Endothelial cell of umbilical vein (primary cell): ENCODE results near the gene S100A16.

Experiments
- CTCF ChIP-seq, 2 donors: IDR thresholded peaks; 1 replicate in 1 of 2; 2 replicates in 1 of 2; pipeline ENCODE4 v1.5.1; 2011; ENCODE audit warnings: low read length in 2 of 2, mild to moderate bottlenecking in 2 of 2, moderate library complexity in 2 of 2, control low read depth in 1 of 2, inconsistent platforms in 1 of 2, low read depth in 1 of 2; ENCODE audit not compliant: insufficient read depth in 1 of 2; ENCODE audit errors: extremely low read depth in 1 of 2
- EZH2 ChIP-seq: IDR thresholded peaks from 2 replicates; pipeline ENCODE4 v1.6.1; 2012; ENCODE audit warnings: borderline replicate concordance, low read depth, mild to moderate bottlenecking, moderate library complexity, low read length, inconsistent platforms; ENCODE audit not compliant: severe bottlenecking
- FOS ChIP-seq: IDR thresholded peaks from 2 replicates; pipeline ENCODE4 v1.6.1; 2011; ENCODE audit warnings: mild to moderate bottlenecking, low read length, moderate library complexity, borderline replicate concordance; ENCODE audit not compliant: insufficient read depth
- JUN ChIP-seq: IDR thresholded peaks from 2 replicates; pipeline ENCODE4 v1.6.1; 2011; ENCODE audit warnings: borderline replicate concordance, low read depth; ENCODE audit not compliant: insufficient read length, insufficient read depth
- MAX ChIP-seq: IDR thresholded peaks from 2 replicates; pipeline ENCODE4 v1.6.1; 2011; ENCODE audit not compliant: insufficient read depth, insufficient read length
- MYC ChIP-seq: IDR thresholded peaks from one replicate; pipeline ENCODE4 v1.6.1; 2011; ENCODE audit warnings: mild to moderate bottlenecking, low read depth, low read length
- POLR2A ChIP-seq: IDR thresholded peaks from 2 replicates; pipeline ENCODE4 v1.6.1; 2012; ENCODE audit warnings: low read depth, mild to moderate bottlenecking, control low read depth, low read length
- POLR2AphosphoS5 ChIP-seq: IDR thresholded peaks from 2 replicates; pipeline ENCODE4 v1.6.1; 2012; ENCODE audit warnings: low read depth, mild to moderate bottlenecking, control low read depth, low read length, moderate library complexity; ENCODE audit not compliant: insufficient read depth

- TF ChIP-seq POLR2A, result no peak
- TF ChIP-seq EZH2, result no peak
- TF ChIP-seq CTCF (IDR thresholded peaks at IDR 0.05; ENCODE audit: extremely low read depth in 1 of 2, insufficient read depth in 1 of 2, low read depth in 1 of 2, low read length in 2 of 2), result no peak
- no peak for TF ChIP-seq MAX
- TF ChIP-seq FOS, result no peak
- TF ChIP-seq POLR2AphosphoS5, result no peak
- no peak for TF ChIP-seq JUN
- no peak for TF ChIP-seq MYC
Observed at GRCh38 chr1:153614906-153615305, 2.0 kb upstream of the S100A16 start.
